HG03558 (cell line): ENCODE data around the gene CEP72.
"Not testable (repeated sequence)": the region's sequence is repeated elsewhere in the genome, so short reads cannot be mapped to it uniquely, and the experiment has no call there.

Source experiments
- ATAC-seq: cut with Tn5 transposase; IDR thresholded peaks from one replicate; pipeline ENCODE4 v1.9.1; 2021; ENCODE audit warnings: moderate number of reproducible peaks; ENCODE audit not compliant: unreplicated experiment; ENCODE audit errors: extremely low read depth

Gene CEP72

GRCh38 chr5:678521-678920 is 66.4 kb downstream of the CEP72 start:
- not testable (repeated sequence) for ATAC-seq

GRCh38 chr5:679166-679895 is 67.2 kb downstream of the CEP72 start:
- ATAC-seq, result not testable (repeated sequence)

- ATAC-seq, result not testable (repeated sequence)
These were observed 68.1 kb downstream of the CEP72 start for GRCh38 chr5:680118-680795.

GRCh38 chr5:680836-681235 is 68.7 kb downstream of the CEP72 start:
- not testable (repeated sequence) for ATAC-seq

- not testable (repeated sequence) for ATAC-seq
These were observed 69.4 kb downstream of the CEP72 start for GRCh38 chr5:681317-682191.

- ATAC-seq, result not testable (repeated sequence)
These were observed 70.1 kb downstream of the CEP72 start for GRCh38 chr5:682216-682615.

- not testable (repeated sequence) for ATAC-seq
These were observed 70.7 kb downstream of the CEP72 start for GRCh38 chr5:682651-683358.

- ATAC-seq, result no peak
These were observed 71.7 kb downstream of the CEP72 start for GRCh38 chr5:683551-684481.

GRCh38 chr5:684751-685216 is 72.6 kb downstream of the CEP72 start:
- no peak for ATAC-seq

GRCh38 chr5:685262-686171 is 73.4 kb downstream of the CEP72 start:
- no peak for ATAC-seq

GRCh38 chr5:686172-686523 is 74.0 kb downstream of the CEP72 start:
- ATAC-seq, result not testable (repeated sequence)

GRCh38 chr5:686936-687335 is 74.8 kb downstream of the CEP72 start:
- ATAC-seq, result not testable (repeated sequence)

GRCh38 chr5:688348-689010 is 76.3 kb downstream of the CEP72 start:
- not testable (repeated sequence) for ATAC-seq

- not testable (repeated sequence) for ATAC-seq
These were observed 78.2 kb downstream of the CEP72 start for GRCh38 chr5:690293-690692.

GRCh38 chr5:691049-691448 is 78.9 kb downstream of the CEP72 start:
- not testable (repeated sequence) for ATAC-seq

- no peak for ATAC-seq
These were observed 79.8 kb downstream of the CEP72 start for GRCh38 chr5:691817-692528.

GRCh38 chr5:692529-693041 is 80.4 kb downstream of the CEP72 start:
- not testable (repeated sequence) for ATAC-seq
